SH-SY5Y (cell line): ENCODE data around the gene SEMA3F.

Experiments
- GATA2 ChIP-seq: IDR thresholded peaks from 2 replicates; pipeline ENCODE4 v1.6.1; 2011; ENCODE audit warnings: mild to moderate bottlenecking, low read depth, low read length
- GATA3 ChIP-seq: IDR thresholded peaks from 2 replicates; pipeline ENCODE4 v1.6.1; 2011; ENCODE audit warnings: low read depth, mild to moderate bottlenecking, low read length, moderate library complexity

- no peak for TF ChIP-seq GATA3
- TF ChIP-seq GATA2: no peak
Measured at GRCh38 chr3:50187750-50188149, 32.6 kb downstream of the SEMA3F start.
